Muscle of back (tissue), 11 donors: ENCODE results near the gene TCF4. TPM values are rescaled to one million over a fixed set of nuclear protein-coding genes. Genes with fewer than 3 reads are reported as not detected.
A peak's percentile ranks its signal among the peaks of the same experiment; 100 is the strongest.

Experiments used
- DNase-seq, 3 donors: peaks; one replicate each; pipeline versions ENCODE4 v3.0.0 to v3.0.0-alpha.2; 2013
- polyA plus RNA-seq, 10 donors: library from polyadenylated mRNA; unstranded; fragments of 120-200 nt; gene quantifications; one replicate each; pipeline ENCODE4 v1.2.1, GENCODE V29; 2013; ENCODE audit not compliant: insufficient read length in 10 of 10

The TCF4 gene
- polyA plus RNA-seq, 10 donors, result 96.8 to 173 (median 130) TPM

DNA sequence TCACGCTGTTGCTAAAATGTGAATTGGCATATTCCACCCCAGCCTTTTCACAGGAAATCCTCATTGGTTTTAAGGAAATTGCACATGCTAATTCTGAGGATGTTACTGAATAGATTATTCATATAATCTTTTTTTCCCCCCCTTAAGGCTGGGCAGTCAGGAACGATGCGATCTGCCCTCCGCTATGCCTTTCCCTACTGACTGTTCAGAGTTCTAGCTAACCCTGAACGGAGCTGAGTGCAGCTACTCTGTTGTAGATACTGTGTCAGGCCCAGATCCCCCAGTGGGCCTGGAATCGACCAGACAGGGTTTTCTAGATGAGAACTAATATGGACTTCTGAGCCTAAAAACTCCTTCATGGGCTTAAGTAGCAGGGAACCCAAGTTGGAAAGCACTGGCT, 192.2 kb downstream of the TCF4 start:
- DNase-seq, result no peak

DNA sequence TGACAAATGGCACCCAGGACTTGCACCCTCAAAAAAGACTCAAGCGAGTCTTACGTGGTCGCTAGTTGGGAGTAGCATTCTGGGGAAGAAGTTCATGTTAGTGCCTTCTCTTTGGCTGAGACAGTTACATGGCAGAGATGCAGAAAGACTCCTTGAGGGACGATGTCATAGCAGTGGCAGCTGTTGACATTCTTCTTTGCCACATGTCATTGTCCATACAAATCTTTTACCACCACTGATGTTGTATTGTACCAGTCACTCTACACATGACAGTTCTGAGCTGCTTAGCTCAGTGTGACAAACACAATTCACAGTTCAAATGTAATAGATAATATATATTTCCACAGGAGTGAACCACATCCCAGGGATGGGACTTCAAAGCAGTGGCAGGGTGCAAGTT, 197.1 kb downstream of the TCF4 start:
- no peak for DNase-seq

DNA sequence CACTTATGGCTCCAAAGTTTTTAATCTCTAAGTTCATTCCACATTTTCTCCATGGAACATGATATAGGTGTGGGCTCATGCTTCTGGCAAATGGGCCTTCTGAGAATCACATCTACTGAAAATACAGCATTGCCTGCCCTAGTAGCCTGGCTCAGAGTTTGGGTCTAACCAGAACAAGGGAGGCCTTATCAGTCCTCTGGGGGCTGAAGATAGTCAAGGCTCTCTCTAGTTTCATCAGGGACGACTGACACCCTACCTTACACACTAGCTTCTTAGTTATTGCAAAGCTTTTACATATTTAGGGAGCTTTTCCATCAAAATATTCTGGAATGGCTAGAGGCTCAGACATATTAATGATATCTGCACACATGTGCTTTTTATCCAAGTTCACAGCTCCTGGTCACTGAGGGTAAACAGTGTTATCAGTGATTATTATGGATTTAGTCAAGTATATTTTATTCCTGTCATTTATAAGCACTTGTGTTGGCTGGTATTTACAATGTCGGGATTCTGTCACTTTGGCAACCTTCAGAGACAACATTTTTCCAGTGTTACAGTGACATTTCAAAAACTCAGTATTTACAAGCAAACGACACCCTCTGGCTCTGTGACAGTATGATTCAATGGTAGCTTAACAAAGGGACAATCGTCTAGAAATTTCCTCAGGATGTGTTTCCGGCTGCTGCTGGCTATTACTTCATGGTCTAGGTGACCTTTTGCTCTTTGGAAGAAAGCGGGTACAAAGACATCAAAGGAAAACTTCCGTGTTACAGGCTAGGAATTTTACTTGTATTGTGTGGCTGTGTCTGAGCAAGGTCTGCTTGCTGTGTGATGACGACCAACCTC, 200.6 kb downstream of the TCF4 start:
- peak in 1 of 3 donors; percentile 45 for DNase-seq

DNA sequence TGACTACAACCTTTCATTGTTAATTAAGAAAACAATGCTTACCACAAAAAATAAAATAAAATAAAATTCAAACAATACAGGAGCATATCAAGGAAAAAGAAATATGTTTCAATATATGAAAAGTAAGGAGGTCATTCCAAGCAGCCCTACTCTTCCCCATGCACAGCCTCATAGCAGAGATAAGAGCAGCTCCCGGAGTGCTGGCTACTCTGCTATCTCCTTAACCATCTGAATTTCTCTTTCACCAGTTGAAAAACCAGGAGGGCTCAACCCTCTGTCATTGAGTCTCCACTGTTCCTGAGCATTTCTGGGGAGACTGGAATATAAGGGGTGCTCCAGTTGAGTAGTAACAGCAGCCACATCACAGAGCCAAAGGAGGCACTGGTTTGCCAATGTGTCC, 201.4 kb downstream of the TCF4 start:
- no peak for DNase-seq

DNA sequence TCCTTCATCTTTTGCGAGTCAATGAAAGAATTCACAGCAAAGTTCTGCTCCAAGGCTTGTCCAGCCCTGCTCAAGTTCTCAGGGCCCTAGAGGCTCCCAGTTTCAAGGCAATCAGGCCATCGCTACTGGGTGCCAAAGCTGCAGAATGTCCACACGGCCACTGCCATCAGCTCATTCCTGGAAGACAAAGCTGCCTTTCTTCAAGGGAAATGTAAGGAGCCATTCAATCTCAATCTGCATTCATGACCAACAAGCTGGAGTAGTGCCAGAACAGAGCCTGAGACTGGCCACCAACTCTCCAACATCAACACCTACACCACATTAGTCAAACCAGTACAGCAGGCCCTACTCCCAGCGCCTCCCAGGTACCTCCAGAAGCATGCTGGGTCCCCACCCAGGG, 202.2 kb downstream of the TCF4 start:
- no peak for DNase-seq

DNA sequence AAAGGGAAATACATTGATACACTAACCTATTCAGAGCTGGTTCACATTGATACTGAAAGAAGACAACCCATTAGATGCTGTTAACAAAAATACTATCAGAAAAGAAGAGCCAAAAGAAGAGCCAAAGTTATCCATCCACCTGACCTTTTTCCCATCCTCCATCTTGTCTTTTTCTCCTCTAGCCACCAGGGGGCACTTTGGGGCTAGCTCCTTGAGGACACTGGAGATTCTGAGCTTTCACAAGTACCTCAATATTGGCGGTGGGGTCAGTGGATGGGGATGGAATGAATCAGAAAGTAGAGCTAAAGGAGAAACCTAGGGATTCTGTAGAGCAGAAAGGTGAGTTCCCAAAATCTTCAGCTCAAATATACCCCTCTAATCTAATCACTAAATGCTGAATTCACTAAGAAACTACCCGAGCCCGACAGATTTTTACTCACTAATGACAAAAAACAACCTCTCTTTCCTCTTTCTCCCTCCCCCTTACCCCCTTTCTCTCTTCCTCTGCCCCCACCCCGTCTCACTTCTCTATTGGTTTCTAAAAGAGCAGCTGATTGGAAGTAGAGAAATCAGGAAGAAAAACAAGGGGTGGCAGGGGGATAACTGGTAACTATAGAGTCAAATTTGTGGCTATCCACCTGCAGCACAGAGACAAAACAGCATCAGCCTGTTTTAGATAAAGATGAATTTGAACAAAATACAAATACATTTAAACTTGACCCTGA, 203.3 kb downstream of the TCF4 start:
- no peak for DNase-seq

DNA sequence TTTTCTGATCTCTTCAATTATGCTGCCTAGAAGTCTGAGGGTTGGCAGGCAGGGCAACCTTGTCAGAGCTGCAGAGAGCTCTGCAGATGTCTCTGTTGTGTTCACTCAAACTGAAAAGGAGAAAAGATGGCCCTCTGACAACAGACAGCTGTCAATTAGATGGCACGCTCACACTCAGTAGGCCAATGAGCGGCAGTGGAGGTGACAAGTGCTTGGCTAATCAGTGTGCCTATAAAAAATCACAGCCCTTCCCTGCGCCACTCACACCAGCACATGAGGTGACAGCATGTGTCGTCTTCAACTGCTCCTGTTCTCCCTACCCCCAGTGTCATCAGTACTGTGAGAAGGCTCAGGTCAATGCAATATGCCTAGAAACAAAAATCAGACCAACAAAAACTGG, 203.9 kb downstream of the TCF4 start:
- no peak for DNase-seq

DNA sequence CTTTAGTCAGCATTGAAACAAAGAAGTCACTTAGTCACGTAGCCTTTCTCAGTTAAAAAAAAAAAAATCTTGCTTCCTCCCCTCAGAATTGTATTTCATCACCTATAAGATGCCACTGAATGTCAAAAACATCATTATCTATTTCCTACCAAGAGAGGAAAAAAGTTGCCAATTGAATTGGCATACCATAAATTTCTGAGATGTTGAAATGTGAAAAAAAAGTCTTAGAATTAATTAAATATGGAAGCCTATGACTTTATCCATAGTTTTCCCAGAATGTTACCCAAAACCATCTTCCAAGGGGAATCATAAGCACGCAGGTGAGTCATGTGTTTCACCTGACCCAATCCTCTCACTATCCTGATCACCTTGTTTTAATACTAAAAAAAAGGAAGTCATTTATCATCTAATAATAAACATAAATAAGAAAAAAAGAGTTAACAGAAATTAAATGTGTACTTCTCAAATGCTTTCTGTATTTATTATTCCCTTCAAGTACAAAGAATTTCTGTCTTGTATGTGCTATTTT, 205.7 kb downstream of the TCF4 start:
- DNase-seq, result no peak

DNA sequence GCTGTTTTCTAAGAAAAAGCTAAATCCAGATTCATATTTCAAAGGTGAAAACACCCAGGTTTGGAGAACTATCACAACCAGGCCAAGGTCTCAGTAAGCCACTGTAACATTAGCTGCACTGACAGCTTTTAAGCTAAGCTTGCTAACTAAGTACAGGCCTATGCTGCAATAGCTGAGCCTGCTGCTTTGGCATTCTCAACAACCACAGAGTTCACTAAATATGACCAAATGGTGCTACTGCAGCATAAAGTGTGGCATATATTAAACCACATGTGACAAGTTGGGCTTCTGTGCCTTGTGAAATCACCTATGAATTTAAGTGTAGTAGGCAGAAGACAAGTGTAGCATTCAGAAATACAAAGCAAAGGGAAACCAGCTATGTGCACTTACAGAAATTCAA, 206.7 kb downstream of the TCF4 start:
- DNase-seq, result peak in 1 of 3 donors; percentile 62

DNA sequence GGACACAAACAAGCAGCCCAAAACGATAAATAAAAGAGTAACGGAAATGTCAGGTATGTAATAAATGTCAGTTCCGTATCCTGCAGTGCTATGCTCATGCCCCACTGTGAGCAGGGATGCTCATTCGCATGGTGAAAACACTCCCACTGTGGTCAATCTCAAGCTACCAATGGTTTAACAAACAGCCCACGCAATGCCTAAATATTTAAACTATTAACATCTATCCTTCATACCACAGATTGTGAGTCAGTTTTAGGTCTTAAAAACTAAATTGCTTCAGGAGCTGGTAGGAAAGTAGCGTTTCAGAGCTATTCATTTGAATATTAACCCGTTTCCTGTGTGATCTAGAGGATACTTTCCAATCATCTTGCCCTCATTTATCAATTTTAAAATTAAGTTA, 207.4 kb downstream of the TCF4 start:
- DNase-seq, result no peak

DNA sequence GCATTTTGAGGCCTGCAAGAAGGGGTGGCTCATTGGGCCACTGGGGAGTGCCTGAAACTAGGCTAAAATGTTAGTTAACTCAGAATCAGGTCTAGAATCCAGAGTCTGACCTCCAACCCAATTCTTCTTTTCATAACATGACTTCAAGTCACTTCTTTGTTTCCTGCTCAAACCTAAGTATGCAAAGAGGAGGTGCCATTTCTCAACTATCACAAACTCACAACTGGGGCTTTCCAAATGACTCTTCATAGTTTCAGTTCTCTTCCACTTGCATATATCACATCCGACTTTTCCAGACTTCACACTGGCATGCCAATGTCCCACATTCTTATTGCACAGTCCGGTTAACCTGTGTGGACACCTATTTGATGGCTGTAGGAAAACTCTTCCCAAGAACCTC, 211.6 kb downstream of the TCF4 start:
- DNase-seq, result no peak

DNA sequence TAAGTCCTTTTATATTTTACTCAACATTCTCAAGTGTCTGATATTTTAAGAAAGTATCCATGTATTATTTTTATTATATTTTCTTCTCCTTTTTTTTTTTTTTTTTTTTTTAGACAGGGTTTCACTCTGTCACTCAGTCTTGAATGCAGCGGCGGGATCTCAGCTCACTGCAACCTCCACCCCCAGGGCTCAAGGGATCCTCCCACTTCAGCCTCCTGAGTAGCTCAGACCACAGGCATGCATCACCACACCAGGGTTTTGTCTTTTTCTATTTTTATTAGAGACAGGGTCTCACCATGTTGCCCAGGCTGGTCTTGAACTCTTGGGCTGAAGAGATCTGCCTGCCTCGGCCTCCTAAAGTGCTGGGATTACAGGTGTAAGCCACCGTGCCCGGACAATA, 212.1 kb downstream of the TCF4 start:
- no peak for DNase-seq

DNA sequence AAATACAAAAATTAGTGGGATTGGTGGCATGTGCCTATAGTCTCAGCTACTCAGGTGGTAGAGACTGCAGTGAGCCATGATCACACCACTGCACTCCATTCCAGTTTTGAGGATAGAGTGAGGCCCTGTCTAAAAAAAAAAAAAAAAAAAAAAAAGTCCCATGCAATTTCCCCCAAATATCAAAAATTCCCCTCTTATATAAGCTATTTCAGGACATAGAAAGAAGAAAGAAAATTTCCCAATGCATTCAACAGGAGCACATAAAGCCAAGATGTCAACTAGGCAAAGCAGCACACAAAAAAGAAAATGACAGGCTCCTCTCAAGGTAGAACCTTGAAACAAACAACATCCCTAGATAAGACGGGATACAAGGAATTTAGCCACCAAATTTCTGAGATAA, 213.3 kb downstream of the TCF4 start:
- DNase-seq, result no peak

DNA sequence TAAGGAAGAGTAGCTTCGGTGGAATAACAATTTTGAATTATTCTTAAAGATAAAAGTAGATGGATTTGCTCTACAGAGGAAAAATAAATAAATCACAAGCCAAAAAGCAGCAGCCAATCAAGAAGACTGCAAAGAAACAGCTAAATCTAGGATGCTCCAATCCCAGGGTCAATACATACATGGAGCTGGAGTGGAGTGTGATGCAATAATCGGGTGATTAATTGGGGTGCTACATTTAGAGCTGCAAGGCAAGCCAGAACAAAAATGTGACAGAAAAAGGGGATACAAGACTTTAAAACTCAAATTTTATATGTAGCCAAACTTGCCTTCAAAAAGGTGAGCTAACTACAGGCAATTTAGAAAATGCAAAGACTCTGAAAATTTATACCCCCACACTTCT, 215.8 kb downstream of the TCF4 start:
- no peak for DNase-seq

DNA sequence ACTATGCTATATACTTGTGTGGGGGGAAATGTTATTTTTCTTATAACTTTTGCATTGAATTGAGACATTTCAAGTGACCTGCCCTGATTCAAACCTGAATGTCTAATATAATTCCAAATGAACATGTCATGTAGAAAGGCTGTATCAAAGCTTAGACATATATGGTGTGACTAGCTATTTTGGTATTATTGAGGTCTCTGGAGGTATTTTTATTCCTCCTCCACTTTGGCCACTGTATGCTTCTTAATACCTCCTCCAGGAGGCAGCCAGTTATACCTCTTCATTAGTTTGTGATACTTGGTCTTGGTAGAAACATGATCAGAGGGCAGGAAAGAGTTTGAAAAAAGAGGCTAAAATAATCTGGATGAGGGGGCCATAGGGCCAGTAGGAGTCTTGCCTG, 217.1 kb downstream of the TCF4 start:
- DNase-seq, result no peak

DNA sequence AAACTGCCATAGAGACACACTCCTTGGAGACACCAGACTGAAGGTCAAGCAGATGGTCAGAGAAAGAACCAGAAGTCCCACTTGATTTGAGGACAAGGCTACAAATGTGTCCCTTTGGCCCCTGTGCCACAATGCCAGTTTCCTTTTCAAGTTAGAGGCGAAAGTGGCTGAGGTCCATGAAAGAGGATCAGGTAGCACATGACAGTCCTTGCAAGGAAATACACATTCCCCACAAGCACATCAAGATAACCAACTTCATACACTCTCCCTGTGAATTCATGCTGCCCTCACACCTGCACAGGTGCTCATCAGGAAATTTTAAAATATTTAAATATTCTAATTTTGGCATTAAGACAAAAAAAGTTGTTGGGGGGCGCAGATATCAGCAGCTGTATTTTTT, 218.6 kb downstream of the TCF4 start:
- no peak for DNase-seq

DNA sequence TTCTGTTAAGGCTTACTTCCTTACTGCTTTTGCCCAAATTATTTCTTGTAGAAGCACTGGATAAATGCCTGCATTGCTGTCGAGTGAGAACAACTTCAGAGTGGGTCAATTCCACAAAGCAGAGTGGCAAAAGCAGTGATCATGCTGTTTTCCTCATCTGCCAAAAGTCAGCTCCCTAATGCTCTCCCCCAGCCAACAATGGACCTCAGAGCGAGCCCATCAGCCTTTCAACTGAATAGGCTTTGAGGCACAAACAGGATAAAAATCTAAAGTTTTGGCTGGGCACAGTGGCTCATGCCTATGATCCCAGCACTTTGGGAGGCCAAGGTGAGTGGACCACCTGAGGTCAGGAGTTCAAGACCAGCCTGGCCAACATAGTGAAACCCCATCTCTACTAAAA, 222.7 kb downstream of the TCF4 start:
- DNase-seq, result no peak

DNA sequence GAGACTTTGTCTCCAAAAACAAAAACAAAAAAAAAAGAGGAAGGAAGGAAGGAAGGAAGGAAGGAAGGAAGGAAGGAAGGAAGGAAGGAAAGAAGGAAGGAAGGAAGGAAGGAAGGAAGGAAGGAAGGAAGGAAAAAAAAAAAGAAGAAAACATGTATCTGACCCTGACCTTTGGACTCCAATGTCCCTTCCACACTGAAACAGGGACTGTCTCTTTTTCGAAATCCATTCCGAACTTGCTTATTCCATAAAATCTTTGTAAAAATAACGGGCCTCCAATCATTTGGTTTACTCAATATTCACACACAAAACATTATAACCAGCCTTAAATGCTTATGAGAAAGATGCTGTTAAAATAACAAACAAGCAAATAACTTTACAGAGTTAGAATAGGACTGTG, 225.7 kb downstream of the TCF4 start:
- DNase-seq, result no peak

DNA sequence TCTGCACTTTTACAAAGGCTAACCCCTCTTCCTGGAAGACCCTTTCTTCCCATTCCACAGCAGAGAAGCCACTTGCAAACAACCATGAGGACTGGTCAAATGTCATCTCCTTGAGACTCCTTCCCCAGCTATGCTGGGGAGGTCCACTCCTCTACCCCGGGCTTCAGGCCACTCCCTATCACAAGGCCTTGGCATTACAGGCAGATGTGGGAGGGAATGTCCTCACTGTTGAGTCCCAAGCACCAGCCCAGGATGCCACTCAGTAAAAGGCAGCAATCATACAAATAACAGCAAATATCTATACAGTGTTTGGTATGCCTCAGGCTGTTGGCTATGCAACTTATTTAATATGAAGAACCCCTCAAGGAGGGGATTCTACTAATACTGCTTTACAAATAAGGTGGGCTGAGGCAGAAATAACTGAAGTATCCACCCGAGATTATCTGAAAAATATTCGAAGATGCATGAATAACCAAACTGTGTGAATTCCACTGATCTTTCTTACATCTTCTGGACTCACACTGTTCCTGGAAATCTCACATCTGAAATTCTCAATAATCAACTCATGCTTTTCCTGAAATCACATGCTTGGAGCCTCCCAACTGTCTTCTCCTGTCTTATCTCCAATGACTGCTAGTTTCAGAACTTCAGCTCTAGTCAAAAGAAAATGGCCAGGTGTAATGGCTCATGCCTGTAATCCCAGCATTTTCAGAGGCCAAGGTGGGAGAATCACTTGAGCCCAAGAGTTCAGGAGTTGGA, 226.3 kb downstream of the TCF4 start:
- no peak for DNase-seq

DNA sequence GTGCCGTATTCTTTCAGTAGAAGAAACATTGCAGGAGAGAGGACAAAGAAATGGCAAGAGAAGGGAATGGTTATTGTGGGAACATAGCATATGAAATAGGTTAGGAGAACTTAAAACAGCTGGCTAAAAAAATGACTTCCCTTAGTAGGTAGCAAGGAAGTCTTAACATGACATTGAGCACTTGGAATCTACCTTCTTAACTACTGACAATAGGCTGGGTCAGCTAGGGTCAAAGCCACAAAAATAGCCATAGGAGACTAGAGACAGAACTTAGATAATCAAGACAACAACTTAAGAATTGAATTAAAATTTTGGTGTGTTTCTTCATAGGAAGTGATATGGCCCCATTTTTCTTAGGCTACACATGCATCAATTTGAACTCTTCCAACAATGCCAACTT, 227.9 kb downstream of the TCF4 start:
- DNase-seq, result no peak

DNA sequence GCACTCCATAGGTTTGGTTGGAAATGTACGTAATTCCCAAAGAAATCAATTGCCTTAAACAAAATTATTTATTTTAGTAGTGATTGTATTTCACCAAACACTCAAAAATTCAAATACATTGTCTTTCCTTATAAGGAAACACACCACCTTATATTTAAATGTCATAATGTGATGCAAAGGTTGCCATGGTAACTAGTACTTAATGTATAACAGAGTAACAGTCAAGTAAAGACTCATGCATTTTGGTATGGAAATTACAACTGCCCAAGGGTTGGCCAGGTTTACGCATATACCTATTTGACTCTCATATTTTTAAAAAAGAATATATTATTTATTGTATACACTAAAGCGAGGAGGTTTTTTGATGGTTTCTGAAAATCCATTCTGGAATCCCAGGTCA, 231.2 kb downstream of the TCF4 start:
- no peak for DNase-seq

DNA sequence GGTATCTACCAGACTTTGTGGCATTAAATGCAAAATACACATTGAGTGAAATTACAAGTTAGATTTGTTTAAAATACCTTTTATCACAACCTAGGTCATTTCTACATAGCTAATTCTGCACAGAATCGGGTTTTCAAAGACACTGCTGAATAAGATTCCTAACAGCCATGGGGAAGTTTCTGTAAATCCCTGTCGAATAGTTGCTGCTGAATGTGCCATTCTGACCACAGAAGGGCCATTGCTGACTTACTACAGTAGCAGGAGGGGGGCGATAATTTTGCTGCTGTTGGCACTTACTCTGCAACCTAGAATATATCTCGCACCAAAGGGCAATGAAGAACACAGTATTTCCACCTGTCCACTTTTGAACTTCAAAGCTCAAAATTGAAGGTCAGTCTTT, 232.8 kb downstream of the TCF4 start:
- DNase-seq, result no peak

DNA sequence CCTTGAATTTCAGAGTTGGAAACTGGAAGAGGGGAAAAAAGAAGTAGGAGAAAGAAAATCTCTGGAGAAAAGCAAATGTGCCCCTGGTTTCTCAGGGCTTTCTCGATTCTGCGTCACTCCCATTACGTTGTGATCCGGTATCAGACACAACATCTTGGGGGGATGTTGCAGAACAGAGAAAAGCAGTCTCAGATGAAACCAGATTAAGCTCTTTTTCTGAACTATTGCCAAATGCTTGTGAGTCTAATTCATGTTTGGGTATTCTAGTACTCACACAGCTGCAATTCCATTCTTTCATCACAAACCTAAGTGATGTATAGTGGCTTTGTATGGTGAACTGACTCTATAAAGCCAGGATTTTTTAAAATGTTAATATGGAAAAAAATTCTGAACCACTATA, 233.2 kb downstream of the TCF4 start:
- peak in 1 of 3 donors; percentile 56 for DNase-seq
